GM21360 (cell line): Measurements from ENCODE around the gene SIN3A.
"Not testable (repeated sequence)": the region's sequence is repeated elsewhere in the genome, so short reads cannot be mapped to it uniquely, and the experiment has no call there.

Source experiments
- ATAC-seq: cut with Tn5 transposase; IDR thresholded peaks from one replicate; pipeline ENCODE4 v1.9.1; 2021; ENCODE audit warnings: mild to moderate bottlenecking, moderate library complexity; ENCODE audit not compliant: unreplicated experiment

The SIN3A gene

GRCh38 chr15:75450307-75451201 is 936 bp downstream of the SIN3A start:
- peak; percentile 16 for ATAC-seq

GRCh38 chr15:75449585-75450306 is 1.7 kb downstream of the SIN3A start:
- no peak for ATAC-seq

GRCh38 chr15:75448171-75448570 is 3.3 kb downstream of the SIN3A start:
- not testable (repeated sequence) for ATAC-seq

- no peak for ATAC-seq
Measured at GRCh38 chr15:75446151-75446550, 5.3 kb downstream of the SIN3A start.

GRCh38 chr15:75445324-75445723 is 6.2 kb downstream of the SIN3A start:
- not testable (repeated sequence) for ATAC-seq

GRCh38 chr15:75443972-75444453 is 7.5 kb downstream of the SIN3A start:
- not testable (repeated sequence) for ATAC-seq

GRCh38 chr15:75437721-75438120 is 13.8 kb downstream of the SIN3A start:
- ATAC-seq: no peak

GRCh38 chr15:75436881-75437280 is 14.6 kb downstream of the SIN3A start:
- ATAC-seq: no peak

GRCh38 chr15:75431682-75432081 is 19.8 kb downstream of the SIN3A start:
- no peak for ATAC-seq

- no peak for ATAC-seq
Measured at GRCh38 chr15:75431270-75431669, 20.2 kb downstream of the SIN3A start.

GRCh38 chr15:75430259-75430658 is 21.2 kb downstream of the SIN3A start:
- ATAC-seq: no peak

GRCh38 chr15:75428152-75428551 is 23.3 kb downstream of the SIN3A start:
- no peak for ATAC-seq

- ATAC-seq: no peak
Measured at GRCh38 chr15:75425966-75426500, 25.5 kb downstream of the SIN3A start.

- ATAC-seq: no peak
Measured at GRCh38 chr15:75422554-75422953, 28.9 kb downstream of the SIN3A start.

GRCh38 chr15:75420698-75421097 is 30.8 kb downstream of the SIN3A start:
- ATAC-seq: no peak

GRCh38 chr15:75416584-75416983 is 34.9 kb downstream of the SIN3A start:
- ATAC-seq: no peak

GRCh38 chr15:75410196-75410595 is 41.3 kb downstream of the SIN3A start:
- no peak for ATAC-seq

GRCh38 chr15:75407083-75407482 is 44.4 kb downstream of the SIN3A start:
- ATAC-seq: no peak

- no peak for ATAC-seq
Measured at GRCh38 chr15:75403892-75404291, 47.6 kb downstream of the SIN3A start.

- no peak for ATAC-seq
Measured at GRCh38 chr15:75397494-75397893, 54.0 kb downstream of the SIN3A start.

GRCh38 chr15:75389791-75390382 is 61.6 kb downstream of the SIN3A start:
- no peak for ATAC-seq
